Heart left ventricle (tissue), 16 donors: ENCODE data around the gene FANCE. TPM values are rescaled to one million over a fixed set of nuclear protein-coding genes. Genes with fewer than 3 reads are reported as not detected.

Experiments used
- ATAC-seq, 4 donors: fragments of 200-7000 bp; cut with Tn5 transposase; one replicate each; pipeline ENCODE4 v1.9.1; 2020 to 2022; ENCODE audit warnings: moderate library complexity in 4 of 4, mild to moderate bottlenecking in 3 of 4, moderate number of reproducible peaks in 1 of 4
- DNase-seq, 5 donors: peaks; one replicate each; pipeline ENCODE4 v3.0.0-alpha.2; 2020
- H3K27ac ChIP-seq, 12 donors: fragments of 200-600 bp; sonication (generic) in 4 of 12; one replicate each; pipeline versions ENCODE4 v1.5.0 to v1.8.0; 2016 to 2022; ENCODE audit warnings: mild to moderate bottlenecking in 2 of 12
- H3K27me3 ChIP-seq, 9 donors: fragments of 200-600 bp; sonication (generic) in 2 of 9; one replicate each; pipeline versions ENCODE4 v1.5.1 to v1.8.0; 2016 to 2022; ENCODE audit warnings: mild to moderate bottlenecking in 3 of 9
- H3K36me3 ChIP-seq, 9 donors: fragments of 200-600 bp; sonication (generic) in 2 of 9; one replicate each; pipeline versions ENCODE4 v1.5.0 to v1.8.0; 2018 to 2022; ENCODE audit warnings: mild to moderate bottlenecking in 2 of 9
- H3K4me1 ChIP-seq, 12 donors: fragments of 200-600 bp; sonication (generic) in 4 of 12; one replicate each; pipeline versions ENCODE4 v1.5.0 to v1.8.0; 2016 to 2022; ENCODE audit warnings: mild to moderate bottlenecking in 3 of 12
- H3K4me3 ChIP-seq, 12 donors: fragments of 200-600 bp; sonication (generic) in 4 of 12; one replicate each; pipeline versions ENCODE4 v1.5.0 to v1.8.0; 2017 to 2022; ENCODE audit warnings: mild to moderate bottlenecking in 9 of 12, moderate library complexity in 4 of 12
- H3K9me3 ChIP-seq, 12 donors: fragments of 200-600 bp; sonication (generic) in 4 of 12; one replicate each; pipeline versions ENCODE4 v1.5.0 to v1.8.0; 2016 to 2022; ENCODE audit warnings: mild to moderate bottlenecking in 1 of 12
- CTCF ChIP-seq, 12 donors: fragments of 200-600 bp; sonication (generic) in 4 of 12; IDR thresholded peaks; one replicate each; pipeline versions ENCODE4 v1.5.0 to v1.8.0; 2018 to 2022; ENCODE audit warnings: antibody characterized with exemption in 12 of 12, mild to moderate bottlenecking in 5 of 12
- POLR2A ChIP-seq, 2 donors: fragments of 450-650 bp; IDR thresholded peaks; one replicate each; pipeline ENCODE4 v1.6.1; 2017; ENCODE audit warnings: antibody characterized with exemption in 2 of 2, mild to moderate bottlenecking in 2 of 2, moderate library complexity in 2 of 2
- WGBS, 4 donors: extraction: QIAGEN DNeasy Blood & Tissue Kit in 2 of 4; methylation state at CpG; one replicate each; pipeline versions ENCODE4 v1.1.5 to v1.1.7; 2013 to 2018; 5-methylcytosine and 5-hydroxymethylcytosine counted together
- intact Hi-C, 10 donors: fragments of 100-400 bp; cut with DNase I; formaldehyde crosslinking; loops; one replicate each; pipeline versions ENCODE4 v1.11.1 to v1.14.2; 2022
- polyA plus RNA-seq, 2 donors: library from polyadenylated mRNA; stranded (reverse); fragments of 200-250 nt; gene quantifications; one replicate each; pipeline ENCODE4 v1.2.3, GENCODE V29; 2013
- total RNA-seq, 9 donors: library from RNA; depleted of rRNA in 2 of 9; stranded (reverse); fragments of >200 nt in 2 of 9; fragmentation: NEBNext Ultra II Directional in 3 of 9; extraction: Animal tissue kit (Norgen Biotek cat#: 25700) in 3 of 9; gene quantifications; one replicate each; pipeline versions ENCODE4 v1.1.0 to v1.2.4, GENCODE V29; 2016 to 2023
- donor health status: ischemic (EF 13 %, LVEDD 7.1; RV severe dilation, severe dysfunction).
- donor health status: healthy with polysubstance abuse.
- donor health status: DM: no; HTN: yes; CAD: no.
- donor health status: DM: no; HTN: no; CAD: no.
- donor health status: ischemic (EF 25% LVEDD 6.9; RV normal size, moderate dysfunction).
- donor health status: ischemic (EF 25% LVEDD 5.7; RV mildly dilated, moderate dysfunction).
- donor health status: healthy.
- donor health status: DM: yes; HTN: yes; CAD: no.
- donor health status: ischemic (EF 35%, LVEDD 5.7; RV mildly dilated, moderate dysfunction).
- donor health status: nonischemic (EF 11% LVEDD 7.7; RV severe dilation, severe dysfunction).
- donor health status: DM: yes; HTN: yes; CAD: no.
- donor health status: PGD.
- donor health status: ischemic (EF 29% LVEDD 5.4; RV normal size, mild dysfunction).
- donor health status: nonischemic (EF 23%, LVEDD 6.1; RV moderate dilation, normal function).

The FANCE gene
- total and polyA plus RNA-seq, 11 donors: 1.3 to 4.6 (median 3.6) TPM

- peak overlapping the region in 5 of 12 donors; percentile 30 to 100 (median 39) for H3K27ac ChIP-seq
- DNase-seq (no peak), ATAC-seq (no peak)
- no peak for TF ChIP-seq CTCF (IDR thresholded peaks at IDR 0.05)
- TF ChIP-seq POLR2A (IDR thresholded peaks at IDR 0.05): no peak
- peaks cover 0 to 40% (median 0%) of the 10 kb centered on the region in 9 donors for H3K27me3 ChIP-seq
- 3 to 7% (median 5%) methylated on average over 4 of the region's 4 CpGs for WGBS, 4 donors
- no peaks in the 10 kb centered on the region for H3K9me3 ChIP-seq
- H3K4me3 ChIP-seq: peak overlapping the region in 5 of 12 donors; percentile 1 to 30 (median 19)
- peaks cover 0 to 84% (median 57%) of the 10 kb centered on the region in 12 donors for H3K4me1 ChIP-seq
- no peaks in the 10 kb centered on the region for H3K36me3 ChIP-seq
- intact Hi-C loops: no loop called here
Measured at GRCh38 chr6:35494161-35494563, 42.0 kb downstream of the FANCE start.

DNA sequence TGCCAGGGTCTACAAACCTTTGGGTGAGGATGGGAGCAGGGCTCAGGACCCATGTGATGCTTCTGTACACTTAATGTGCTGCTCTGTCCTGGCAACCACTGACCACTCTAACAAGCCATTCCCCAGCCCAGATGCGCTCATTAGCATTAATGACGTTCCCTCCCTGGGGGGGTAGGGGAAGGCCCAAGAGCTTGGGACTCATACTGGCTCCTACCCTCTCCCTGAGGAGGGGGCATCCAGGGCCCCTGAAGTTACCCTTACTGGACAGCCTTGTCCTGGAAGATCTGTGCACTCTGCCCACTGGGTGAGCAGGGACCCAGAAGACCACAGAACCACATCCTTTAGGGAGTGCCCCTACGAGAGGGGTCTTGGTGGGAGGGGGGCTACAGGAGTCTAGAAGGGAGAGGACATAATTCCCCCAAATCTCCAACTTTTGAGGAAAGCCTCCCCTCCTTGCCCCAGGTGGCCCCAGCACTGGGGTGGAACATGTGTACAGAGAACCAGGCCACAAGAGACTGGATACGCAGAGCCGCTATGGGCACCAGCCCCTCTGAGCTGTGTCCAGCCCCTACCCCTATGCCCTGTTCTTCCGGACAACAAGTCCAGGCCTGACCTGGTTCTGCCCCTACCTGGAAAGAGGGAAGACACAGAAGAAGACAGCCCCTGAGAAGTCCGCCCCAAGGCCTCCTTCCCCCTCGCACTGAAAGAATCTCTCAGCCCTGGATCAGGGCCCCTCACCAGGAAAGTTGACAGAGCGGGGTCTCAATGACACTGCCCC, 43.3 kb downstream of the FANCE start:
- TF ChIP-seq POLR2A (IDR thresholded peaks at IDR 0.05) (no peak), CTCF (IDR thresholded peaks at IDR 0.05) (no peak)
- peaks cover 0 to 53% (median 0%) of the 10 kb centered on the region in 9 donors for H3K27me3 ChIP-seq
- 59 to 65% (median 62%) methylated on average over 7 to 9 of the region's 9 CpGs for WGBS, 4 donors
- peaks cover 0 to 76% (median 51%) of the 10 kb centered on the region in 12 donors for H3K4me1 ChIP-seq
- no peaks in the 10 kb centered on the region for H3K36me3 ChIP-seq
- intact Hi-C loops: loop anchor here in 1 of 10 donors (2.0 kb wide), 1 partner anchor 27 kb away; the partner anchor contains the start of gene RPL10A
- no peaks in the 10 kb centered on the region for H3K9me3 ChIP-seq
- peak overlapping the region in 11 of 12 donors; percentile 88 to 100 (median 93) for H3K27ac ChIP-seq
- peak overlapping the region; percentile 66 to 97 (median 84) for H3K4me3 ChIP-seq
- ATAC-seq: no peak
- DNase-seq: no peak

GRCh38 chr6:35496036-35496840, 44.1 kb downstream of the FANCE start:
- DNase-seq (peak in 2 of 5 donors; percentile 49 to 61), ATAC-seq (peak in 3 of 4 donors; percentile 5 to 30 (median 26))
- Histone ChIP-seq H3K27me3 (peaks cover 0 to 55% (median 0%) of the 10 kb centered on the region in 9 donors), H3K9me3 (no peaks in the 10 kb centered on the region), H3K36me3 (no peaks in the 10 kb centered on the region), H3K27ac (peak overlapping the region; percentile 88 to 100 (median 93)), H3K4me1 (peaks cover 0 to 76% (median 46%) of the 10 kb centered on the region in 12 donors), H3K4me3 (peak overlapping the region; percentile 66 to 97 (median 84))
- TF ChIP-seq POLR2A (IDR thresholded peaks at IDR 0.05) (no peak), CTCF (IDR thresholded peaks at IDR 0.05) (no peak)
- intact Hi-C loops: loop anchor here in 1 of 10 donors (2.0 kb wide), 1 partner anchor 27 kb away; the partner anchor contains the start of gene RPL10A
- WGBS, 4 donors: 6 to 13% (median 8%) methylated on average over 26 to 63 of the region's 63 CpGs
